WTC11 (cell line): ENCODE measurements around the gene KIF19. TPM values are rescaled to one million over a fixed set of nuclear protein-coding genes. Genes with fewer than 3 reads are reported as not detected.

ENCODE experiments used
- ATAC-seq: fragments of 200-7000 bp; cut with Tn5 transposase; 2 replicates; pipeline ENCODE4 v1.10.0; 2021; ENCODE audit warnings: mild to moderate bottlenecking, moderate library complexity
- CTCF ChIA-PET: fragments of 300-600 bp; sonication (Branson Sonifier 250); formaldehyde crosslinking; loops from one replicate; lab custom pipeline; 2021; ENCODE audit warnings: antibody characterized with exemption; lab: Charles Lee
- POLR2A ChIA-PET: fragments of 350-600 bp; sonication (Branson Sonifier 250); formaldehyde crosslinking; loops from one replicate; lab custom pipeline; 2021; ENCODE audit warnings: antibody characterized with exemption; lab: Charles Lee
- DNase-seq: peaks from one replicate; pipeline ENCODE4 v3.0.0; 2021; ENCODE audit warnings: low spot score
- H3K27ac Mint-ChIP-seq: 2 replicates; pipeline ENCODE4 v1.8.0; 2021; ENCODE audit warnings: mixed read lengths
- H3K27me3 Mint-ChIP-seq: 2 replicates; pipeline ENCODE4 v1.8.0; 2021; ENCODE audit warnings: low read depth, mild to moderate bottlenecking, moderate library complexity, mixed read lengths
- H3K36me3 Mint-ChIP-seq: 2 replicates; pipeline ENCODE4 v1.8.0; 2021; ENCODE audit warnings: mixed read lengths
- H3K4me1 Mint-ChIP-seq: 2 replicates; pipeline ENCODE4 v1.8.0; 2022; ENCODE audit warnings: mixed read lengths
- H3K4me3 Mint-ChIP-seq: 2 replicates; pipeline ENCODE4 v1.8.0; 2021; ENCODE audit warnings: mild to moderate bottlenecking, moderate library complexity, mixed read lengths
- H3K9me3 Mint-ChIP-seq: 2 replicates; pipeline ENCODE4 v1.8.0; 2021; ENCODE audit warnings: mixed read lengths
- ELF4 ChIP-seq: sonication (generic); formaldehyde crosslinking; IDR thresholded peaks from 2 replicates; pipeline ENCODE4 v1.8.1; 2022; ENCODE audit warnings: low read depth, mild to moderate bottlenecking, moderate library complexity, missing genetic modification reagents
- ESRRA ChIP-seq: sonication (generic); formaldehyde crosslinking; IDR thresholded peaks from 2 replicates; pipeline ENCODE4 v1.8.1; 2022; ENCODE audit warnings: mild to moderate bottlenecking, missing genetic modification reagents, borderline replicate concordance
- FOXJ3 ChIP-seq: sonication (generic); formaldehyde crosslinking; IDR thresholded peaks from 2 replicates; pipeline ENCODE4 v1.9.0; 2021; ENCODE audit warnings: missing genetic modification reagents, mild to moderate bottlenecking, borderline replicate concordance
- HMGXB4 ChIP-seq: sonication (generic); formaldehyde crosslinking; IDR thresholded peaks from 2 replicates; pipeline ENCODE4 v1.8.1; 2023; ENCODE audit warnings: mild to moderate bottlenecking, moderate library complexity, missing genetic modification reagents
- SOX15 ChIP-seq: fragments of 250-450 bp; sonication (Bioruptor Pico); IDR thresholded peaks from 2 replicates; pipeline ENCODE4 v1.9.0; 2021; ENCODE audit warnings: mild to moderate bottlenecking
- USF1 ChIP-seq: sonication (generic); formaldehyde crosslinking; IDR thresholded peaks from 2 replicates; pipeline ENCODE4 v1.8.0; 2022; ENCODE audit warnings: mild to moderate bottlenecking, missing genetic modification reagents
- USF2 ChIP-seq: sonication (generic); formaldehyde crosslinking; IDR thresholded peaks from 2 replicates; pipeline ENCODE4 v1.8.1; 2023; ENCODE audit warnings: mild to moderate bottlenecking, missing genetic modification reagents, moderate library complexity
- ZNF416 ChIP-seq: fragments of 250-450 bp; sonication (Bioruptor Pico); IDR thresholded peaks from 2 replicates; pipeline ENCODE4 v1.9.0; 2021; ENCODE audit warnings: mild to moderate bottlenecking, inconsistent platforms
- total RNA-seq: library from RNA; stranded (reverse); gene quantifications from 3 replicates; pipeline ENCODE4 v1.2.3, GENCODE V29; 2021
- TF ChIP-seq, protein P1 (sequence below): fragments of 250-450 bp; sonication (Bioruptor Pico); IDR thresholded peaks from 2 replicates; pipeline ENCODE4 v1.9.0; 2021; ENCODE audit warnings: mild to moderate bottlenecking, borderline replicate concordance
- TF ChIP-seq, protein P2 (sequence below): sonication (generic); formaldehyde crosslinking; IDR thresholded peaks from 2 replicates; pipeline ENCODE4 v1.8.0; 2022; ENCODE audit warnings: missing genetic modification reagents
- TF ChIP-seq, protein P3 (sequence below): sonication (generic); formaldehyde crosslinking; IDR thresholded peaks from 2 replicates; pipeline ENCODE4 v1.8.1; 2022; ENCODE audit warnings: missing genetic modification reagents, borderline replicate concordance
- TF ChIP-seq, protein P4 (sequence below): fragments of 200-600 bp; IDR thresholded peaks from 2 replicates; pipeline ENCODE4 v1.8.0; 2022; ENCODE audit warnings: antibody characterized with exemption

Gene KIF19
- total RNA-seq, 1 experiment from 2014 or later: 0.44 TPM

DNA sequence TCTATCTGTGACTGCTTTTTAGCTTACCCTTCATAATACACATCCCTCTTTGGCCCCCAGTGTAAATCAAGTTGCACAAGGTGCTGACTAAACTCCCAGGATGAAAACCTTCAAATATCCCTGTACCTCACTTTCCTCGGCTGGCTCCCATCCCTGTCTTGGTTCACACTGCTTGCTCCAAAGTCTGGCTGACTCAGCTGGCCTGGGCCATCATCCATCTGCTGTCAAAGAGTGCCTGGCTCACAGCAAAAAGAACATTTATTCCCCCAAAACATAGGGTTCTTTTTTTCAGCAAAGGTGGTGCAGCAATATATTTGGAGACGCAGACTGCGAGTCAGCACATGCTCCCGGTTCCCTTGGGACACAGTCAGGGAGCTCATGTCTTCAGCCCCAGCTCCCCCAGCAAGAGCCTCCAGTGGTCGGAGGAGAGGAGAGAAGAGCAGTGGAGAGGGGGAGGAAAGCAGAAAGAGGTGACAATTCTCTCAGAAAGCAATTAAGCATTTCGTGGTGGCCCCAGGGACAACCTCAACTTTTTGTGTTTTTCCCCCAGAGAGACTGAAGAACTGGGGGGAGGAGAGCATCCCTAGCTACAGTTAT, 67.4 kb downstream of the KIF19 start (continued):
- TF ChIP-seq HMGXB4 (CRISPR knock-in tag) (no peak), ZNF416 (CRISPR knock-in tag) (no peak), ELF4 (CRISPR knock-in tag) (no peak), FOXJ3 (CRISPR knock-in tag) (no peak)
- TF ChIP-seq, protein P1, sequence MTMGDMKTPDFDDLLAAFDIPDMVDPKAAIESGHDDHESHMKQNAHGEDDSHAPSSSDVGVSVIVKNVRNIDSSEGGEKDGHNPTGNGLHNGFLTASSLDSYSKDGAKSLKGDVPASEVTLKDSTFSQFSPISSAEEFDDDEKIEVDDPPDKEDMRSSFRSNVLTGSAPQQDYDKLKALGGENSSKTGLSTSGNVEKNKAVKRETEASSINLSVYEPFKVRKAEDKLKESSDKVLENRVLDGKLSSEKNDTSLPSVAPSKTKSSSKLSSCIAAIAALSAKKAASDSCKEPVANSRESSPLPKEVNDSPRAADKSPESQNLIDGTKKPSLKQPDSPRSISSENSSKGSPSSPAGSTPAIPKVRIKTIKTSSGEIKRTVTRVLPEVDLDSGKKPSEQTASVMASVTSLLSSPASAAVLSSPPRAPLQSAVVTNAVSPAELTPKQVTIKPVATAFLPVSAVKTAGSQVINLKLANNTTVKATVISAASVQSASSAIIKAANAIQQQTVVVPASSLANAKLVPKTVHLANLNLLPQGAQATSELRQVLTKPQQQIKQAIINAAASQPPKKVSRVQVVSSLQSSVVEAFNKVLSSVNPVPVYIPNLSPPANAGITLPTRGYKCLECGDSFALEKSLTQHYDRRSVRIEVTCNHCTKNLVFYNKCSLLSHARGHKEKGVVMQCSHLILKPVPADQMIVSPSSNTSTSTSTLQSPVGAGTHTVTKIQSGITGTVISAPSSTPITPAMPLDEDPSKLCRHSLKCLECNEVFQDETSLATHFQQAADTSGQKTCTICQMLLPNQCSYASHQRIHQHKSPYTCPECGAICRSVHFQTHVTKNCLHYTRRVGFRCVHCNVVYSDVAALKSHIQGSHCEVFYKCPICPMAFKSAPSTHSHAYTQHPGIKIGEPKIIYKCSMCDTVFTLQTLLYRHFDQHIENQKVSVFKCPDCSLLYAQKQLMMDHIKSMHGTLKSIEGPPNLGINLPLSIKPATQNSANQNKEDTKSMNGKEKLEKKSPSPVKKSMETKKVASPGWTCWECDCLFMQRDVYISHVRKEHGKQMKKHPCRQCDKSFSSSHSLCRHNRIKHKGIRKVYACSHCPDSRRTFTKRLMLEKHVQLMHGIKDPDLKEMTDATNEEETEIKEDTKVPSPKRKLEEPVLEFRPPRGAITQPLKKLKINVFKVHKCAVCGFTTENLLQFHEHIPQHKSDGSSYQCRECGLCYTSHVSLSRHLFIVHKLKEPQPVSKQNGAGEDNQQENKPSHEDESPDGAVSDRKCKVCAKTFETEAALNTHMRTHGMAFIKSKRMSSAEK (CRISPR knock-in tag): no peak
- TF ChIP-seq, protein P2, sequence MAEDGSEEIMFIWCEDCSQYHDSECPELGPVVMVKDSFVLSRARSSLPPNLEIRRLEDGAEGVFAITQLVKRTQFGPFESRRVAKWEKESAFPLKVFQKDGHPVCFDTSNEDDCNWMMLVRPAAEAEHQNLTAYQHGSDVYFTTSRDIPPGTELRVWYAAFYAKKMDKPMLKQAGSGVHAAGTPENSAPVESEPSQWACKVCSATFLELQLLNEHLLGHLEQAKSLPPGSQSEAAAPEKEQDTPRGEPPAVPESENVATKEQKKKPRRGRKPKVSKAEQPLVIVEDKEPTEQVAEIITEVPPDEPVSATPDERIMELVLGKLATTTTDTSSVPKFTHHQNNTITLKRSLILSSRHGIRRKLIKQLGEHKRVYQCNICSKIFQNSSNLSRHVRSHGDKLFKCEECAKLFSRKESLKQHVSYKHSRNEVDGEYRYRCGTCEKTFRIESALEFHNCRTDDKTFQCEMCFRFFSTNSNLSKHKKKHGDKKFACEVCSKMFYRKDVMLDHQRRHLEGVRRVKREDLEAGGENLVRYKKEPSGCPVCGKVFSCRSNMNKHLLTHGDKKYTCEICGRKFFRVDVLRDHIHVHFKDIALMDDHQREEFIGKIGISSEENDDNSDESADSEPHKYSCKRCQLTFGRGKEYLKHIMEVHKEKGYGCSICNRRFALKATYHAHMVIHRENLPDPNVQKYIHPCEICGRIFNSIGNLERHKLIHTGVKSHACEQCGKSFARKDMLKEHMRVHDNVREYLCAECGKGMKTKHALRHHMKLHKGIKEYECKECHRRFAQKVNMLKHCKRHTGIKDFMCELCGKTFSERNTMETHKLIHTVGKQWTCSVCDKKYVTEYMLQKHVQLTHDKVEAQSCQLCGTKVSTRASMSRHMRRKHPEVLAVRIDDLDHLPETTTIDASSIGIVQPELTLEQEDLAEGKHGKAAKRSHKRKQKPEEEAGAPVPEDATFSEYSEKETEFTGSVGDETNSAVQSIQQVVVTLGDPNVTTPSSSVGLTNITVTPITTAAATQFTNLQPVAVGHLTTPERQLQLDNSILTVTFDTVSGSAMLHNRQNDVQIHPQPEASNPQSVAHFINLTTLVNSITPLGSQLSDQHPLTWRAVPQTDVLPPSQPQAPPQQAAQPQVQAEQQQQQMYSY (CRISPR knock-in tag): no peak
- TF ChIP-seq, all 79 proteins: peak for 0

DNA sequence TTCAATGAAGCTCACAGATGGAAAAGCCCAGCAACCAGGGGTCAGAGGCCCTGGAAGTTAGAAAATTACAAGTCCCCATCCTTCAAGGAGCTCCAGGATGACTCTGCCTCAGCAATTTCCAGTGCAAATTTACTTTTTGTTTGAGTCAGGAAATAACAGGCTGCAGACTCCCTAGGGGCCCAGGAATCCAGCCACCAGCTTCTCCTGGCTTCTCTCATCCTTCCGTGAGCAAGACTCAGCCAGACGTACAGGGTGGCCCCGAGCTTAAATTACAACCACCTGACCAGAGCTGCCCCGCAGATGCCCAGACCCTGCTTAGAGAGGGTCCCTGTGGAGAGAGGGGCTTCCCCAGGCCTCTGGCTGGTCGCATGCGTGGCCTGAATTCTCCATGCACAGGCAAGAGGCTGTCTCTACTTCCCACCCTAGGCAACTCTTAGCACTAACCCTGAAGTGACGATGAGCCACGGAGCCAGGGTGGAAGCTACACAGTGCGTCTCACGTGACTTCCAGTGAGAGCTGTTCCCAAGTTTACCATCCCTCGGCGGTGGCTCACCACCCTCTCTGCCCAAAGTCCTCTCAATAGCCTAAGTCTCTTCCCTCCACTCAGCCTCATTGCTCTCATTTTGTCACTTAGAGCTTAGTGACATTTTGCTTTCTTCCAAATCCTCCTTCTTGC, 68.4 kb downstream of the KIF19 start:
- ATAC-seq: no peak
- TF ChIP-seq, protein P3, sequence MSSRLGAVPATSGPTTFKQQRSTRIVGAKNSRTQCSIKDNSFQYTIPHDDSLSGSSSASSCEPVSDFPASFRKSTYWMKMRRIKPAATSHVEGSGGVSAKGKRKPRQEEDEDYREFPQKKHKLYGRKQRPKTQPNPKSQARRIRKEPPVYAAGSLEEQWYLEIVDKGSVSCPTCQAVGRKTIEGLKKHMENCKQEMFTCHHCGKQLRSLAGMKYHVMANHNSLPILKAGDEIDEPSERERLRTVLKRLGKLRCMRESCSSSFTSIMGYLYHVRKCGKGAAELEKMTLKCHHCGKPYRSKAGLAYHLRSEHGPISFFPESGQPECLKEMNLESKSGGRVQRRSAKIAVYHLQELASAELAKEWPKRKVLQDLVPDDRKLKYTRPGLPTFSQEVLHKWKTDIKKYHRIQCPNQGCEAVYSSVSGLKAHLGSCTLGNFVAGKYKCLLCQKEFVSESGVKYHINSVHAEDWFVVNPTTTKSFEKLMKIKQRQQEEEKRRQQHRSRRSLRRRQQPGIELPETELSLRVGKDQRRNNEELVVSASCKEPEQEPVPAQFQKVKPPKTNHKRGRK (CRISPR knock-in tag): no peak
- no peak for TF ChIP-seq USF1 (CRISPR knock-in tag)
- no peak for TF ChIP-seq ESRRA
- TF ChIP-seq, protein P4, sequence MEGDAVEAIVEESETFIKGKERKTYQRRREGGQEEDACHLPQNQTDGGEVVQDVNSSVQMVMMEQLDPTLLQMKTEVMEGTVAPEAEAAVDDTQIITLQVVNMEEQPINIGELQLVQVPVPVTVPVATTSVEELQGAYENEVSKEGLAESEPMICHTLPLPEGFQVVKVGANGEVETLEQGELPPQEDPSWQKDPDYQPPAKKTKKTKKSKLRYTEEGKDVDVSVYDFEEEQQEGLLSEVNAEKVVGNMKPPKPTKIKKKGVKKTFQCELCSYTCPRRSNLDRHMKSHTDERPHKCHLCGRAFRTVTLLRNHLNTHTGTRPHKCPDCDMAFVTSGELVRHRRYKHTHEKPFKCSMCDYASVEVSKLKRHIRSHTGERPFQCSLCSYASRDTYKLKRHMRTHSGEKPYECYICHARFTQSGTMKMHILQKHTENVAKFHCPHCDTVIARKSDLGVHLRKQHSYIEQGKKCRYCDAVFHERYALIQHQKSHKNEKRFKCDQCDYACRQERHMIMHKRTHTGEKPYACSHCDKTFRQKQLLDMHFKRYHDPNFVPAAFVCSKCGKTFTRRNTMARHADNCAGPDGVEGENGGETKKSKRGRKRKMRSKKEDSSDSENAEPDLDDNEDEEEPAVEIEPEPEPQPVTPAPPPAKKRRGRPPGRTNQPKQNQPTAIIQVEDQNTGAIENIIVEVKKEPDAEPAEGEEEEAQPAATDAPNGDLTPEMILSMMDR: no peak
- no peak for TF ChIP-seq SOX15 (CRISPR knock-in tag)
- TF ChIP-seq USF2 (CRISPR knock-in tag): no peak
- TF ChIP-seq, all 79 proteins: peak for 0
- no peak overlapping the region for H3K27ac Mint-ChIP-seq
- CTCF ChIA-PET: interaction anchor here (0.7 to 5.9 kb wide), 7 partner anchors 14 to 60 kb away, joined by 4 to 48 read pairs (median 5); partner anchors contain the start of gene BTBD17
- POLR2A ChIA-PET: no interaction called here
- no peak for DNase-seq
- H3K4me1 Mint-ChIP-seq: peaks cover 6% of the 10 kb centered on the region; the same call in 1 of the 2 replicates
- H3K4me3 Mint-ChIP-seq: no peak overlapping the region
- no peaks in the 10 kb centered on the region for H3K27me3 Mint-ChIP-seq
- no peaks in the 10 kb centered on the region for H3K36me3 Mint-ChIP-seq
- H3K9me3 Mint-ChIP-seq: no peaks in the 10 kb centered on the region
